Ovary (tissue), 9 donors: ENCODE data around the gene PLEKHO1. TPM values are rescaled to one million over a fixed set of nuclear protein-coding genes. Genes with fewer than 3 reads are reported as not detected.
"Not testable (repeated sequence)": the region's sequence is repeated elsewhere in the genome, so short reads cannot be mapped to it uniquely, and the experiment has no call there.

Source experiments
- DNase-seq, 5 donors: peaks; one replicate each; pipeline ENCODE4 v3.0.0-alpha.2; 2019 to 2020
- H3K27ac ChIP-seq, 2 donors: fragments of 200-600 bp; one replicate each; pipeline versions ENCODE4 v1.5.1 to v1.8.0; 2019 to 2022
- H3K27me3 ChIP-seq: fragments of 200-600 bp; one replicate; pipeline ENCODE4 v1.8.0; 2022
- H3K36me3 ChIP-seq: fragments of 200-600 bp; sonication (generic); one replicate; pipeline ENCODE4 v1.5.1; 2019
- H3K4me1 ChIP-seq: one replicate; pipeline ENCODE4 v1.8.1; 2013; ENCODE audit warnings: mild to moderate bottlenecking, moderate library complexity; ENCODE audit not compliant: insufficient read depth
- H3K4me3 ChIP-seq: fragments of 200-600 bp; sonication (generic); one replicate; pipeline ENCODE4 v1.5.1; 2017
- H3K9me3 ChIP-seq, 2 donors: fragments of 200-600 bp in 1 of 2; sonication (generic) in 1 of 2; one replicate each; pipeline versions ENCODE4 v1.5.1 to v1.8.1; 2013 to 2019; ENCODE audit warnings: mild to moderate bottlenecking in 1 of 2, moderate library complexity in 1 of 2
- CTCF ChIP-seq, 3 donors: fragments of 450-650 bp in 2 of 3; fragments of 200-600 bp in 1 of 3; IDR thresholded peaks; one replicate each; pipeline versions ENCODE4 v1.5.1 to v1.8.0; 2016 to 2022; ENCODE audit warnings: antibody characterized with exemption in 3 of 3, mild to moderate bottlenecking in 1 of 3
- EP300 ChIP-seq: sonication (generic); formaldehyde crosslinking; IDR thresholded peaks from one replicate; pipeline ENCODE4 v1.6.1; 2017; ENCODE audit warnings: antibody characterized with exemption
- POLR2A ChIP-seq: fragments of 450-650 bp; IDR thresholded peaks from one replicate; pipeline ENCODE4 v1.6.1; 2017; ENCODE audit warnings: antibody characterized with exemption, mild to moderate bottlenecking, moderate library complexity
- WGBS, 3 donors: extraction: QIAGEN DNeasy Blood & Tissue Kit in 1 of 3; methylation state at CpG; one replicate each; pipeline versions ENCODE4 v1.1.5 to v1.1.7; 2013 to 2017; 5-methylcytosine and 5-hydroxymethylcytosine counted together
- intact Hi-C, 4 donors: fragments of 100-400 bp; cut with DNase I; formaldehyde crosslinking; loops; one replicate each; pipeline versions ENCODE4 v1.11.0 to v1.15.1; 2022 to 2023
- polyA plus RNA-seq, 2 donors: library from polyadenylated mRNA; stranded (reverse); fragments of 200-250 nt in 1 of 2; fragments of 350-450 nt in 1 of 2; fragmentation: Illumina TruSeq in 1 of 2; extraction: RNeasy Lipid Tissue Mini Kit (QIAGEN cat#74804) in 1 of 2; gene quantifications; one replicate each; pipeline ENCODE4 v1.2.3, GENCODE V29; 2013 to 2014
- total RNA-seq, 7 donors: library from RNA; depleted of rRNA in 2 of 7; stranded (reverse); fragments of >200 nt in 2 of 7; fragmentation: NEBNext Ultra II Directional in 3 of 7; extraction: Animal tissue kit (Norgen Biotek cat#: 25700) in 3 of 7; gene quantifications; one replicate each; pipeline versions ENCODE4 v1.1.0 to v1.2.4, GENCODE V29; 2016 to 2023
- donor health status: DM: no; HTN: no; CAD: no; lungs with moderate emphysema.
- donor health status: DM: no; HTN: no; CAD: no.
- donor health status: Bipolar disorder and iron deficiency.
- donor health status: DM: yes; HTN: yes; CAD: no.
- donor health status: DM: no; HTN: no; CAD: no.
- donor health status: DM: yes; HTN: yes; CAD: no.

Gene PLEKHO1
- total and polyA plus RNA-seq, 9 donors = 40.6 to 68.9 (median 55.6) TPM

- H3K27me3 ChIP-seq = no peaks in the 10 kb centered on the region
- no peak for TF ChIP-seq CTCF (IDR thresholded peaks at IDR 0.05)
- no peak for TF ChIP-seq EP300
- no peak for TF ChIP-seq POLR2A
- no peaks in the 10 kb centered on the region for H3K9me3 ChIP-seq
- no peak overlapping the region for H3K27ac ChIP-seq
- H3K36me3 ChIP-seq = no peaks in the 10 kb centered on the region
- intact Hi-C loops = loop anchor here in 1 of 4 donors (10.0 kb wide), 1 partner anchor 53 kb away; no protein-coding TSS in a partner anchor
- no peak overlapping the region for H3K4me3 ChIP-seq
- WGBS, 3 donors = 81 to 89% (median 88%) methylated on average over 5 of the region's 5 CpGs
- H3K4me1 ChIP-seq = no peaks in the 10 kb centered on the region
- DNase-seq = no peak
Measured at GRCh38 chr1:150138044-150138443, 11.7 kb upstream of the PLEKHO1 start.

GRCh38 chr1:150141452-150141851 is 8.3 kb upstream of the PLEKHO1 start:
- H3K27me3 ChIP-seq = no peaks in the 10 kb centered on the region
- TF ChIP-seq POLR2A (no peak), EP300 (no peak), CTCF (IDR thresholded peaks at IDR 0.05) (no peak)
- no peaks in the 10 kb centered on the region for H3K9me3 ChIP-seq

GRCh38 chr1:150142083-150142482 is 7.6 kb upstream of the PLEKHO1 start:
- DNase-seq = no peak
- H3K36me3 ChIP-seq = no peaks in the 10 kb centered on the region
- TF ChIP-seq CTCF (IDR thresholded peaks at IDR 0.05) (no peak), POLR2A (no peak), EP300 (no peak)
- no peaks in the 10 kb centered on the region for H3K27me3 ChIP-seq
- H3K27ac ChIP-seq = no peak overlapping the region
- H3K4me1 ChIP-seq = peaks cover 5% of the 10 kb centered on the region
- no peaks in the 10 kb centered on the region for H3K9me3 ChIP-seq
- intact Hi-C loops = loop anchor here in 1 of 4 donors (10.0 kb wide), 1 partner anchor 47 kb away; no protein-coding TSS in a partner anchor
- H3K4me3 ChIP-seq = no peak overlapping the region

More at GRCh38 chr1:150141452-150141851, 8.3 kb upstream of the PLEKHO1 start:
- intact Hi-C loops = loop anchor here in 1 of 4 donors (10.0 kb wide), 1 partner anchor 47 kb away; no protein-coding TSS in a partner anchor
- H3K36me3 ChIP-seq = no peaks in the 10 kb centered on the region
- H3K4me1 ChIP-seq = peaks cover 5% of the 10 kb centered on the region
- H3K4me3 ChIP-seq = no peak overlapping the region
- no peak overlapping the region for H3K27ac ChIP-seq
- DNase-seq = no peak

GRCh38 chr1:150144606-150145005 is 5.1 kb upstream of the PLEKHO1 start:
- intact Hi-C loops = loop anchor here in 2 of 4 donors (5.0 to 10.0 kb wide), 2 partner anchors 50 to 72 kb away; no protein-coding TSS in a partner anchor
- no peak overlapping the region for H3K4me3 ChIP-seq
- TF ChIP-seq CTCF (IDR thresholded peaks at IDR 0.05) (no peak), POLR2A (no peak), EP300 (no peak)
- peak overlapping the region in 1 of 2 donors; percentile 10 for H3K27ac ChIP-seq
- H3K9me3 ChIP-seq = no peaks in the 10 kb centered on the region
- H3K4me1 ChIP-seq = peaks cover 5% of the 10 kb centered on the region
- H3K27me3 ChIP-seq = no peaks in the 10 kb centered on the region
- WGBS, 3 donors = 29 to 30% (median 30%) methylated on average over 5 of the region's 5 CpGs
- H3K36me3 ChIP-seq = no peaks in the 10 kb centered on the region
- DNase-seq = no peak

GRCh38 chr1:150146016-150146415 is 3.7 kb upstream of the PLEKHO1 start:
- not testable (repeated sequence) for H3K4me3 ChIP-seq, H3K27ac ChIP-seq, H3K9me3 ChIP-seq, H3K4me1 ChIP-seq, H3K36me3 ChIP-seq, H3K27me3 ChIP-seq
- peak in 1 of 5 donors; percentile 47 for DNase-seq
- intact Hi-C loops = loop anchor here in 2 of 4 donors (5.0 to 10.0 kb wide), 2 partner anchors 51 to 74 kb away; no protein-coding TSS in a partner anchor
- WGBS, 3 donors = 23 to 57% (median 42%) methylated on average over 5 of the region's 5 CpGs
